HL-60 (cell line): ENCODE measurements around the gene CAMTA1.

Experiments used
- CTCF ChIP-seq: IDR thresholded peaks from one replicate; pipeline ENCODE4 v1.5.1; 2011; ENCODE audit warnings: low read length, control low read depth, inconsistent platforms; ENCODE audit not compliant: insufficient read depth
- POLR2AphosphoS5 ChIP-seq: IDR thresholded peaks from 2 replicates; pipeline ENCODE4 v1.6.1; 2012; ENCODE audit warnings: low read depth
- REST ChIP-seq: IDR thresholded peaks from 2 replicates; pipeline ENCODE4 v1.6.1; 2012; ENCODE audit warnings: low read depth; ENCODE audit not compliant: insufficient replicate concordance

GRCh38 chr1:6891781-6892579 lies 106.7 kb downstream of the CAMTA1 start:
- no peak for TF ChIP-seq CTCF
- no peak for TF ChIP-seq REST
- TF ChIP-seq POLR2AphosphoS5, result no peak
